IMR-90 (cell line): ENCODE results near the gene RPAP2. TPM values are rescaled to one million over a fixed set of nuclear protein-coding genes. Genes with fewer than 3 reads are reported as not detected.

Experiments used
- ATAC-seq: fragments of 200-7000 bp; cut with Tn5 transposase; 2 replicates; pipeline ENCODE4 v1.9.1; 2020; ENCODE audit warnings: low read depth, mild to moderate bottlenecking, moderate library complexity
- BruUV-seq: library from RNA; stranded (reverse); fragments of 400-500 nt; replicated peaks from 2 replicates; lab custom pipeline; 2021; lab: Mats Ljungman, UMichigan
- CTCF ChIA-PET: fragments of 300-600 bp; formaldehyde crosslinking; extraction: SDS; loops from one replicate; lab custom pipeline; 2021; ENCODE audit warnings: antibody characterized with exemption; lab: Yijun Ruan, JAX
- POLR2A ChIA-PET: fragments of 300-600 bp; sonication (Branson Sonifier 250); formaldehyde crosslinking; loops from one replicate; lab custom pipeline; 2022; ENCODE audit warnings: antibody characterized with exemption; ENCODE audit not compliant: unreplicated experiment; lab: Charles Lee
- DNase-seq: peaks from one replicate; pipeline ENCODE4 v3.0.0; 2013
- H2AFZ ChIP-seq: replicated peaks from 2 replicates; pipeline ENCODE3; 2013; ENCODE audit warnings: low read length, mild to moderate bottlenecking; ENCODE audit not compliant: poor library complexity
- H2AK5ac ChIP-seq: 2 replicates; pipeline ENCODE4 v1.6.1; 2013; ENCODE audit warnings: low read depth, low read length, inconsistent platforms
- H2AK9ac ChIP-seq: replicated peaks from 2 replicates; pipeline ENCODE3; 2013; ENCODE audit warnings: mild to moderate bottlenecking, low read depth, low read length, moderate library complexity; ENCODE audit not compliant: poor library complexity
- H2BK120ac ChIP-seq: 2 replicates; pipeline ENCODE4 v1.6.1; 2013; ENCODE audit warnings: low read depth, low read length, inconsistent platforms
- H2BK15ac ChIP-seq: 3 replicates; pipeline ENCODE4 v1.6.1; 2013; ENCODE audit warnings: low read depth, low read length, inconsistent platforms
- H2BK20ac ChIP-seq: 2 replicates; pipeline ENCODE4 v1.6.1; 2013; ENCODE audit warnings: low read depth, mild to moderate bottlenecking, inconsistent platforms, low read length, moderate library complexity
- H2BK5ac ChIP-seq: 2 replicates; pipeline ENCODE4 v1.6.1; 2013; ENCODE audit warnings: mild to moderate bottlenecking, low read depth, low read length, inconsistent platforms; ENCODE audit not compliant: poor library complexity, severe bottlenecking
- H3K14ac ChIP-seq: replicated peaks from 2 replicates; pipeline ENCODE4 v1.6.1; 2013; ENCODE audit warnings: low read depth, low read length, inconsistent platforms
- H3K18ac ChIP-seq: 2 replicates; pipeline ENCODE4 v1.6.1; 2013; ENCODE audit warnings: low read depth, low read length, control low read depth
- H3K23ac ChIP-seq: 2 replicates; pipeline ENCODE4 v1.6.1; 2013; ENCODE audit warnings: low read depth, low read length, inconsistent platforms
- H3K27ac ChIP-seq: 2 replicates; pipeline ENCODE4 v1.5.1; 2013; ENCODE audit warnings: mild to moderate bottlenecking, control low read depth, low read length; ENCODE audit not compliant: insufficient read depth
- H3K27me3 ChIP-seq: 2 replicates; pipeline ENCODE4 v1.6.1; 2013; ENCODE audit warnings: low read length; ENCODE audit not compliant: control insufficient read depth, insufficient read depth
- H3K36me3 ChIP-seq: 2 replicates; pipeline ENCODE4 v1.6.1; 2013; ENCODE audit warnings: low read length, mixed read lengths; ENCODE audit not compliant: control insufficient read depth, insufficient read depth
- H3K4ac ChIP-seq: 2 replicates; pipeline ENCODE4 v1.6.1; 2013; ENCODE audit warnings: low read depth, low read length, inconsistent platforms
- H3K4me1 ChIP-seq: 2 replicates; pipeline ENCODE4 v1.6.1; 2013; ENCODE audit warnings: low read length, mixed read lengths; ENCODE audit not compliant: control insufficient read depth, insufficient read depth
- H3K4me2 ChIP-seq: 2 replicates; pipeline ENCODE4 v1.6.1; 2013; ENCODE audit warnings: low read depth, mild to moderate bottlenecking, control low read depth, low read length, moderate library complexity
- H3K4me3 ChIP-seq: 2 replicates; pipeline ENCODE4 v1.5.1; 2013; ENCODE audit warnings: low read depth, mild to moderate bottlenecking, control low read depth, low read length, moderate library complexity; ENCODE audit not compliant: insufficient read depth
- H3K56ac ChIP-seq: 2 replicates; pipeline ENCODE4 v1.6.1; 2013; ENCODE audit warnings: low read length, inconsistent platforms; ENCODE audit not compliant: insufficient read depth; ENCODE audit errors: extremely low read depth
- H3K79me1 ChIP-seq, 2 experiments: 2 replicates each; pipeline ENCODE4 v1.6.1; 2013; ENCODE audit warnings: low read length in 2 of 2, inconsistent platforms in 1 of 2, low read depth in 1 of 2
- H3K9ac ChIP-seq: 2 replicates; pipeline ENCODE4 v1.6.1; 2013; ENCODE audit warnings: low read depth, low read length, control low read depth
- H3K9me1 ChIP-seq: 2 replicates; pipeline ENCODE4 v1.6.1; 2013; ENCODE audit warnings: low read length, inconsistent platforms; ENCODE audit not compliant: insufficient read depth
- H3K9me3 ChIP-seq: 2 replicates; pipeline ENCODE4 v1.6.1; 2013; ENCODE audit warnings: low read length; ENCODE audit not compliant: control insufficient read depth, insufficient read depth
- H4K20me1 ChIP-seq: 2 replicates; pipeline ENCODE4 v1.6.1; 2013; ENCODE audit warnings: low read length, inconsistent platforms; ENCODE audit not compliant: insufficient read depth
- H4K5ac ChIP-seq: 2 replicates; pipeline ENCODE4 v1.6.1; 2013; ENCODE audit warnings: mild to moderate bottlenecking, low read depth, low read length, control low read depth
- H4K8ac ChIP-seq, 2 experiments: 2 replicates each; pipeline ENCODE4 v1.6.1; 2013; ENCODE audit warnings: low read depth in 2 of 2, low read length in 2 of 2, control low read depth in 1 of 2, inconsistent platforms in 1 of 2
- H4K91ac ChIP-seq: 2 replicates; pipeline ENCODE4 v1.6.1; 2013; ENCODE audit warnings: low read depth, low read length, inconsistent platforms; ENCODE audit not compliant: insufficient read depth
- CEBPB ChIP-seq: IDR thresholded peaks from 2 replicates; pipeline ENCODE4 v1.6.1; 2012; ENCODE audit warnings: low read depth, low read length, improper control_type of control experiment
- CTCF ChIP-seq: conservative IDR thresholded peaks from 2 replicates; pipeline ENCODE4 v1.5.1; 2012; ENCODE audit warnings: mild to moderate bottlenecking, low read depth, low read length, improper control_type of control experiment
- FOS ChIP-seq: fragments of 150-350 bp; IDR thresholded peaks from 2 replicates; pipeline ENCODE4 v1.6.1; 2016; ENCODE audit warnings: low read depth, low read length
- POLR2A ChIP-seq: IDR thresholded peaks from 2 replicates; pipeline ENCODE4 v1.6.1; 2012; ENCODE audit warnings: mild to moderate bottlenecking, low read depth, low read length
- RFX5 ChIP-seq: IDR thresholded peaks from 2 replicates; pipeline ENCODE4 v1.8.0; 2012; ENCODE audit warnings: low read depth, mild to moderate bottlenecking, low read length, moderate library complexity
- WGBS, 2 experiments: methylation state at CpG; one replicate each; pipeline versions ENCODE4 v1.1.5 to v1.1.7; 2013; ENCODE audit warnings: missing lambda C conversion rate in 2 of 2; ENCODE audit not compliant: insufficient read length in 1 of 2; ENCODE audit errors: extremely low coverage in 2 of 2; 5-methylcytosine and 5-hydroxymethylcytosine counted together
- dilution Hi-C: fragments of 300-500 bp; cut with HindIII; formaldehyde crosslinking; loops from one replicate; pipeline ENCODE4 v1.14.3; 2018; ENCODE audit warnings: low sequenced_read_pairs; ENCODE audit not compliant: unreplicated experiment
- in situ Hi-C: fragments of 300-500 bp; cut with MboI; formaldehyde crosslinking; loops from 3 replicates; pipeline ENCODE4 v1.14.3; 2019; ENCODE audit warnings: low sequenced_read_pairs, inconsistent platforms, mixed read lengths
- intact Hi-C: fragments of 100-400 bp; cut with micrococcal nuclease; formaldehyde crosslinking; loops from 2 replicates; pipeline ENCODE4 v1.10.0; 2022
- polyA plus RNA-seq, 3 experiments: library from polyadenylated mRNA; depleted of rRNA; stranded (reverse); fragments of >200 nt; gene quantifications; 2 replicates each; pipeline ENCODE4 v1.2.3, GENCODE V29; 2012; ENCODE audit warnings: low replicate concordance in 1 of 3
- total RNA-seq: library from RNA; depleted of rRNA; stranded (reverse); fragments of >200 nt; gene quantifications from 2 replicates; pipeline ENCODE4 v1.2.3, GENCODE V29; 2012

RPAP2 gene
- total and polyA plus RNA-seq, 2 of the 4 experiments (the other 2 are of a cell fraction): 7.1 to 13.6 TPM

- Histone ChIP-seq H4K5ac (no peak overlapping the region), H2BK15ac (no peak overlapping the region), H3K79me1 (no peaks in the 10 kb centered on the region; a peak in 1 of 4 replicates), H3K27me3 (no peaks in the 10 kb centered on the region), H2BK20ac (no peak overlapping the region), H3K4ac (no peak overlapping the region), H3K9me3 (no peaks in the 10 kb centered on the region), H4K8ac (no peak overlapping the region), H4K20me1 (no peaks in the 10 kb centered on the region), H3K14ac (no peak overlapping the region), H3K56ac (no peak overlapping the region), H2AFZ (no peak overlapping the region), H4K91ac (no peak overlapping the region), H3K23ac (no peak overlapping the region), H3K4me1 (no peaks in the 10 kb centered on the region), H3K9me1 (no peaks in the 10 kb centered on the region), H3K4me2 (no peak overlapping the region), H3K4me3 (no peak overlapping the region), H3K36me3 (peaks cover 8% of the 10 kb centered on the region), H2BK5ac (no peak overlapping the region), H2AK9ac (no peak overlapping the region), H2BK120ac (no peak overlapping the region), H2AK5ac (no peak overlapping the region), H3K18ac (no peak overlapping the region), H3K9ac (no peak overlapping the region), H3K27ac (no peak overlapping the region)
- DNase-seq (no peak), ATAC-seq (no peak)
- dilution Hi-C loops (no loop called here), intact Hi-C loops (no loop called here), in situ Hi-C loops (no loop called here)
- WGBS, 2 experiments: no CpG with 5 or more reads among the region's 3 CpGs
- no TSS peak for BruUV-seq
- CTCF ChIA-PET: no interaction called here
- POLR2A ChIA-PET: no interaction called here
- TF ChIP-seq CEBPB (peak; percentile 71), POLR2A (no peak), FOS (no peak), RFX5 (no peak), CTCF (no peak)
These were observed 44.2 kb downstream of the RPAP2 start for GRCh38 chr1:92343061-92343460.
